ENCODE data around the gene EPHA3.

GRCh38 chr3:89332793-89333192 lies 225.4 kb downstream of the EPHA3 start:
- no peak for TF ChIP-seq CTCF (IDR thresholded peaks at IDR 0.05)
- no peak for TF ChIP-seq POLR2AphosphoS5 (IDR thresholded peaks at IDR 0.05)
- no peak for TF ChIP-seq POLR2A (IDR thresholded peaks at IDR 0.05)

Data from prostate gland (tissue), 2 donors.